Measurements from ENCODE around the gene CLCN7. TPM values are rescaled to one million over a fixed set of nuclear protein-coding genes. Genes with fewer than 3 reads are reported as not detected.

CLCN7 gene
- total and polyA plus RNA-seq, 2 of the 13 experiments (the other 11 are each of a cell fraction or from before 2014, with no cell fraction given), result 24.6 to 25.1 TPM

DNA sequence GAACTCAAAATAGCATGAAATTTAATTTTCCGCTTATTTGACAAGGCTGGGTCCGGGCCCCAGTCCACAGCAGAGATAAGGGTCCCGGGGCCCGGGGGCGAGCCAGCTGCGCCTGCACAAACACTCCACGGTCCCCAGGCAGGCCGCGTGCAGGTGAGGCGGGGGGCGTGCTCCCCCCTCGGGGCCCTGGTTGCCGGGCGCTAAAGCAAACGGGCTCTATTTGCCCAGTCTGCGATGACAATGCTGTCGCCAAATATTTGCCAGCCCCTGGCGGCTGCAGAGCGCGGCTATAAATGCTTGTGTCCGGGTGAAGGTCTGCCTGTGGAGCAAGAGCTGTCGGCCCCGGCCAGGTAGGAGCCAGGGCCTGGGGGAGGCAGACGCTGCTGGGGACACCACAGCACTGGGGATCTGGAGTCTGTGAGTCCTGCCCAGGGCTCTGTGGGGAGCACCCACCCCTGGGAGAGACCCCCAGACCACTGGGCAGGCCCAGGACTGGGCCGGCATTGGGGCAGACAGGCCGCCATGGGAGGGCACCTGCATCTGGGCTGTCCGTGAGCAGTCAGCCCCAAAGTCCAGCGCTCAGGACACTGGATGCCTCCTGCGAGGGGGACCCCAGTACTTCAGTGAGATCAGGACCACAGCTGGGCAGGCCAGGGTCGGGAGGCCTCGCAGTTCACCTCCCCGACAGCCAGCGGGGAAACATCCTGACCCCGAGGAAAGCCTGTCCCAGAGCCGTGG lies 43.9 kb downstream of the CLCN7 start, which contains the start of gene PERCC1 (continued):
- no peak for TF ChIP-seq ZNF691 (CRISPR knock-in tag; IDR thresholded peaks at IDR 0.05; ENCODE audit: borderline replicate concordance, low read depth)
- peak; percentile 70 for TF ChIP-seq FOXP4 (CRISPR knock-in tag; IDR thresholded peaks at IDR 0.05)
- TF ChIP-seq ZNF274 (CRISPR knock-in tag; IDR thresholded peaks at IDR 0.05), result no peak
- TF ChIP-seq HCFC1 (IDR thresholded peaks at IDR 0.05; ENCODE audit: low read depth, low read length), result no peak
- TF ChIP-seq ZNF550 (CRISPR knock-in tag; IDR thresholded peaks at IDR 0.05; ENCODE audit: borderline replicate concordance), result no peak
- TF ChIP-seq NFKBIZ (CRISPR knock-in tag; IDR thresholded peaks at IDR 0.05), result no peak
- TF ChIP-seq ZFP37 (CRISPR knock-in tag; IDR thresholded peaks at IDR 0.05; ENCODE audit: borderline replicate concordance), result no peak
- no peak for TF ChIP-seq SETDB1 (CRISPR knock-in tag; IDR thresholded peaks at IDR 0.05; ENCODE audit: borderline replicate concordance)
- no peak for TF ChIP-seq TEAD2 (CRISPR knock-in tag; IDR thresholded peaks at IDR 0.05)
- TF ChIP-seq RFX3 (CRISPR knock-in tag; IDR thresholded peaks at IDR 0.05), result no peak
- no peak for TF ChIP-seq MEIS2 (CRISPR knock-in tag; IDR thresholded peaks at IDR 0.05)
- TF ChIP-seq ZNF10 (CRISPR knock-in tag; IDR thresholded peaks at IDR 0.05; ENCODE audit: borderline replicate concordance, low read depth), result no peak
- TF ChIP-seq JUND (CRISPR knock-in tag; IDR thresholded peaks at IDR 0.05), result no peak
- peak; percentile 49; the same call in 1 of the 2 replicates for TF ChIP-seq ZNF777 (CRISPR knock-in tag; IDR thresholded peaks at IDR 0.05)
- TF ChIP-seq TEAD3 (CRISPR knock-in tag; optimal IDR thresholded peaks at IDR 0.05; ENCODE audit: borderline replicate concordance), result peak; percentile 54
- TF ChIP-seq ZNF619 (CRISPR knock-in tag; IDR thresholded peaks at IDR 0.05), result no peak
- TF ChIP-seq, protein P1, sequence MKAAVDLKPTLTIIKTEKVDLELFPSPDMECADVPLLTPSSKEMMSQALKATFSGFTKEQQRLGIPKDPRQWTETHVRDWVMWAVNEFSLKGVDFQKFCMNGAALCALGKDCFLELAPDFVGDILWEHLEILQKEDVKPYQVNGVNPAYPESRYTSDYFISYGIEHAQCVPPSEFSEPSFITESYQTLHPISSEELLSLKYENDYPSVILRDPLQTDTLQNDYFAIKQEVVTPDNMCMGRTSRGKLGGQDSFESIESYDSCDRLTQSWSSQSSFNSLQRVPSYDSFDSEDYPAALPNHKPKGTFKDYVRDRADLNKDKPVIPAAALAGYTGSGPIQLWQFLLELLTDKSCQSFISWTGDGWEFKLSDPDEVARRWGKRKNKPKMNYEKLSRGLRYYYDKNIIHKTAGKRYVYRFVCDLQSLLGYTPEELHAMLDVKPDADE (CRISPR knock-in tag; IDR thresholded peaks at IDR 0.05), result no peak
- peak; percentile 89 for TF ChIP-seq BCL6 (CRISPR knock-in tag; IDR thresholded peaks at IDR 0.05)
- TF ChIP-seq ZNF12 (CRISPR knock-in tag; IDR thresholded peaks at IDR 0.05), result 0 out of 2 replicates have a peak, but pooled peaks have one; percentile 59
- TF ChIP-seq, protein P2, sequence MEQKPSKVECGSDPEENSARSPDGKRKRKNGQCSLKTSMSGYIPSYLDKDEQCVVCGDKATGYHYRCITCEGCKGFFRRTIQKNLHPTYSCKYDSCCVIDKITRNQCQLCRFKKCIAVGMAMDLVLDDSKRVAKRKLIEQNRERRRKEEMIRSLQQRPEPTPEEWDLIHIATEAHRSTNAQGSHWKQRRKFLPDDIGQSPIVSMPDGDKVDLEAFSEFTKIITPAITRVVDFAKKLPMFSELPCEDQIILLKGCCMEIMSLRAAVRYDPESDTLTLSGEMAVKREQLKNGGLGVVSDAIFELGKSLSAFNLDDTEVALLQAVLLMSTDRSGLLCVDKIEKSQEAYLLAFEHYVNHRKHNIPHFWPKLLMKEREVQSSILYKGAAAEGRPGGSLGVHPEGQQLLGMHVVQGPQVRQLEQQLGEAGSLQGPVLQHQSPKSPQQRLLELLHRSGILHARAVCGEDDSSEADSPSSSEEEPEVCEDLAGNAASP (CRISPR knock-in tag; IDR thresholded peaks at IDR 0.05; ENCODE audit: borderline replicate concordance), result peak; percentile 48; the same call in 1 of the 2 replicates
- TF ChIP-seq REST (IDR thresholded peaks at IDR 0.05; ENCODE audit: borderline replicate concordance in 1 of 2, low read depth in 1 of 2, low read length in 2 of 2), result no peak
